Endodermal cell (in vitro differentiated cells): ENCODE measurements around the gene TNPO3. TPM values are rescaled to one million over a fixed set of nuclear protein-coding genes. Genes with fewer than 3 reads are reported as not detected.

ENCODE experiments used
- DNase-seq: peaks from one replicate; pipeline ENCODE4 v3.0.0-alpha.2; 2017
- H3K27ac ChIP-seq: 2 replicates; pipeline ENCODE4 v1.5.1; 2013; ENCODE audit warnings: mild to moderate bottlenecking, low read depth, low read length, moderate library complexity
- H3K27me3 ChIP-seq: 2 replicates; pipeline ENCODE4 v1.6.1; 2013; ENCODE audit warnings: mild to moderate bottlenecking, low read length, moderate library complexity; ENCODE audit not compliant: insufficient read depth, control insufficient read depth, poor library complexity, severe bottlenecking
- H3K36me3 ChIP-seq: 2 replicates; pipeline ENCODE4 v1.7.0; 2013; ENCODE audit warnings: mild to moderate bottlenecking, low read length, moderate library complexity; ENCODE audit not compliant: control insufficient read depth, insufficient read depth
- H3K4me1 ChIP-seq: one replicate; pipeline ENCODE4 v1.7.0; 2013; ENCODE audit warnings: low read length; ENCODE audit not compliant: control insufficient read depth, insufficient read depth
- H3K4me3 ChIP-seq: 2 replicates; pipeline ENCODE4 v1.5.1; 2013; ENCODE audit warnings: mild to moderate bottlenecking, low read length, moderate library complexity
- H3K9ac ChIP-seq: 2 replicates; pipeline ENCODE4 v1.6.1; 2013; ENCODE audit warnings: mild to moderate bottlenecking, low read length, moderate library complexity; ENCODE audit not compliant: poor library complexity, severe bottlenecking; ENCODE audit errors: extremely low read depth
- H3K9me3 ChIP-seq: 2 replicates; pipeline ENCODE4 v1.6.1; 2013; ENCODE audit warnings: mild to moderate bottlenecking, low read length, moderate library complexity; ENCODE audit not compliant: control insufficient read depth
- H3K27ac Mint-ChIP-seq: 2 replicates; pipeline ENCODE4 v1.8.0; 2020; ENCODE audit warnings: mixed read lengths
- H3K27me3 Mint-ChIP-seq: 2 replicates; pipeline ENCODE4 v1.8.0; 2021; ENCODE audit warnings: mild to moderate bottlenecking, mixed read lengths; ENCODE audit not compliant: insufficient read depth
- H3K36me3 Mint-ChIP-seq: 2 replicates; pipeline ENCODE4 v1.8.0; 2020; ENCODE audit warnings: low read depth, mixed read lengths
- H3K4me1 Mint-ChIP-seq: 2 replicates; pipeline ENCODE4 v1.8.0; 2020; ENCODE audit warnings: mixed read lengths
- H3K4me3 Mint-ChIP-seq: 2 replicates; pipeline ENCODE4 v1.8.0; 2020; ENCODE audit warnings: mild to moderate bottlenecking, moderate library complexity, mixed read lengths
- H3K9me3 Mint-ChIP-seq: 2 replicates; pipeline ENCODE4 v1.8.0; 2020; ENCODE audit warnings: mild to moderate bottlenecking, mixed read lengths
- CTCF ChIP-seq: fragments of 200-600 bp; sonication (generic); conservative IDR thresholded peaks from 2 replicates; pipeline ENCODE4 v1.5.0; 2021; ENCODE audit warnings: antibody characterized with exemption, mild to moderate bottlenecking
- WGBS, 2 experiments: methylation state at CpG; one replicate each; pipeline versions ENCODE4 v1.1.5 to v1.1.7; 2013; ENCODE audit warnings: missing lambda C conversion rate in 2 of 2, mixed read lengths in 1 of 2; ENCODE audit not compliant: insufficient coverage in 1 of 2, insufficient read length in 1 of 2; 5-methylcytosine and 5-hydroxymethylcytosine counted together
- total RNA-seq, 2 donors: library from RNA; stranded (reverse); fragmentation: NEBNext Ultra II Directional in 1 of 2; extraction: Animal tissue kit (Norgen Biotek cat#: 25700) in 1 of 2; gene quantifications; 2 replicates in 1 of 2; 3 replicates in 1 of 2; pipeline ENCODE4 v1.2.1, GENCODE V29; 2021

Gene TNPO3
- total RNA-seq, 2 donors from 2014 or later, result 68.0 to 73.1 TPM

DNA sequence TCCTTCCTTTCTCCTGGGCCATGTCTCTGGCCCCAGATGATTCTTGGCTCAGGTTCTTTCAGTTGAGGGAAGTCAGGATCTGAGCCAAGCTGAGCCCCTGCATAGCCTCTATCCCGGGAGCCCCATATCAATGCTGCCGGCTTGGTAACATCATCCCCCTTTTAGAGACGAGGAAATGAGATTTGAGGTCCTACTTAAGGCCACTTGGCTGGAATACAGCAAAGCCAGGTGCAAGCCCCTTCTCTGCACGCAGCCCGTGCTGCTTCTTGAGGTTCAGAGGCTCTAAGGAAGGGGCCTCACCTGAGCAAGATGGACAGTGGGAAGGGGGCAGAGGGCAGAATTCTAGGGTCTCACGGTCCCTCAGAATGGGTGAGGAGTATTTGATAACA lies 119.6 kb downstream of the TNPO3 start:
- DNase-seq, result no peak
- Histone ChIP-seq H3K9me3 (no peaks in the 10 kb centered on the region), H3K36me3 (no peaks in the 10 kb centered on the region), H3K4me3 (no peak overlapping the region), H3K27me3 (peaks cover 55% of the 10 kb centered on the region), H3K9ac (no peak overlapping the region), H3K4me1 (no peaks in the 10 kb centered on the region), H3K27ac (no peak overlapping the region)
- 90 to 91% methylated on average over 4 to 6 of the region's 6 CpGs for WGBS, 2 experiments
- Mint-ChIP-seq H3K36me3 (no peaks in the 10 kb centered on the region), H3K4me3 (no peak overlapping the region), H3K27ac (no peak overlapping the region), H3K9me3 (no peaks in the 10 kb centered on the region), H3K27me3 (peaks cover 66% of the 10 kb centered on the region), H3K4me1 (peaks cover 4% of the 10 kb centered on the region)
- TF ChIP-seq CTCF, result no peak

DNA sequence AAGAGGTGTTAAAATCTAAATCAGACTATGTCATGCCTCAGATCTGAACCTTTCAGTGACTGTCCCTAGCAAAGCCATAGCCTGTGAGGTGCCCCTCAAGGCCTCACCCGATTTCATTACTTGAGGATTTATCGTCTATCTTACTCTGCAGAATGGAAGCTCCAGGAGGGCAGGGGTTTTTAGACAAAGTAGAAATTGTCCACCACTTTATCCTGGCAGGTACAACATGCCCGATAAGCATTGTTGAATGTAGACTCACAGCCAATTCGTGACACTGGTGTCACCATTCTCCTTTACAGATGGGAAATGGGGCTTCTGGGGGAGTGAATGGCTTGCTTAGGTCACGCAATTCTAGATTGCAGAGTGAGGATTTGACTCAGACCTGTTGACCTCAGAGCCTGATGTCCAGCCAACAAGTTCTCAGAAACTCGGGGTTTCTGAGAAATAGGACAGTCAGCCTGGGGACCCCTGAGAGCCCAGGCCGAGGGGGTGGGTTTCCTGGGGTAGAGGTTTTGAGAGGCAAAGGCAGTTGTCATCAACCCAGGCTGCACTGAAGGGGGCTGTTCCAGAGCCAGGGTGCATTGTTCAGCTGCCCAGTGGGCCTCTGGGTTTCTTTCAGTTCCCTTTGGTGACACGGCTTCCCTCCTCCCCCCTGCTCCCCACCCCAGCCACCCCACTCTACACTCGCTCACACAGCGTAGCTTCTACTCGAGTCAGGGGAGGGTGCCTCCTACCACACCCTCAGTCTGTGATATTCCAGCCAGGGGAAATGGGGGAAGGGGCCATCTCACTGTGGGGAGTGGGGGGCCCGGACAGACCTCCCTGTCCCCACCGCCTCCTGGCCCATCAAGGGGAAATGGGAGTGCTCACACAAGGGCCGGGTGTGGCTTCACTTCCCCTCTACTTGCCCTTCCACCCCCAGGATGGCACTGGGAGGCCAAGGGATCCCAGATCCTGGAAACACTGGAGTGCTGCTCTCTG lies 120.3 kb downstream of the TNPO3 start:
- 84 to 95% methylated on average over 7 to 14 of the region's 14 CpGs for WGBS, 2 experiments

More for the DNA sequence above, 120.3 kb downstream of the TNPO3 start:
- H3K27ac Mint-ChIP-seq, result no peak overlapping the region
- no peaks in the 10 kb centered on the region for H3K4me1 ChIP-seq
- H3K36me3 Mint-ChIP-seq, result no peaks in the 10 kb centered on the region
- no peak overlapping the region for H3K4me3 ChIP-seq
- H3K9ac ChIP-seq, result no peak overlapping the region
- H3K9me3 Mint-ChIP-seq, result no peaks in the 10 kb centered on the region
- H3K4me3 Mint-ChIP-seq, result no peak overlapping the region
- H3K4me1 Mint-ChIP-seq, result peaks cover 4% of the 10 kb centered on the region
- H3K36me3 ChIP-seq, result no peaks in the 10 kb centered on the region
- no peak for TF ChIP-seq CTCF
- peaks cover 49% of the 10 kb centered on the region for H3K27me3 ChIP-seq
- no peak overlapping the region for H3K27ac ChIP-seq
- peaks cover 59% of the 10 kb centered on the region for H3K27me3 Mint-ChIP-seq
- H3K9me3 ChIP-seq, result no peaks in the 10 kb centered on the region
- no peak for DNase-seq
